HEK293 (cell line): ENCODE measurements around the gene ATP13A2.

ENCODE experiments used
- CTCF ChIA-PET: fragments of 350-600 bp; formaldehyde crosslinking; extraction: SDS; loops from one replicate; lab custom pipeline; 2021; ENCODE audit warnings: antibody characterized with exemption; lab: Yijun Ruan, JAX
- POLR2A ChIA-PET: fragments of 300-600 bp; formaldehyde crosslinking; extraction: SDS; loops from one replicate; lab custom pipeline; 2020; ENCODE audit warnings: antibody characterized with exemption, inconsistent platforms; lab: Yijun Ruan, JAX
- H3K27ac ChIP-seq: fragments of 200-500 bp; sonication (Bioruptor generic); 2 replicates; pipeline ENCODE4 v1.5.1; 2014; ENCODE audit warnings: low read depth, low read length, control low read depth, inconsistent platforms; ENCODE audit errors: extremely low read depth
- H3K36me3 ChIP-seq, 2 experiments: fragments of 200-500 bp in 1 of 2; sonication (Bioruptor generic) in 1 of 2; 1 replicate in 1 of 2; 2 replicates in 1 of 2; pipeline ENCODE4 v1.5.1; 2014 to 2017; ENCODE audit warnings: inconsistent platforms in 2 of 2, low read length in 2 of 2; ENCODE audit not compliant: control insufficient read depth in 2 of 2, insufficient read depth in 1 of 2
- H3K4me1 ChIP-seq: fragments of 200-500 bp; sonication (Bioruptor generic); 2 replicates; pipeline ENCODE4 v1.5.1; 2014; ENCODE audit warnings: mild to moderate bottlenecking, low read length, inconsistent platforms; ENCODE audit not compliant: control insufficient read depth, insufficient read depth
- H3K4me3 ChIP-seq: 2 replicates; pipeline ENCODE4 v1.5.1; 2011; ENCODE audit warnings: low read depth, mild to moderate bottlenecking, control low read depth, low read length, moderate library complexity
- H3K9me3 ChIP-seq: fragments of 200-500 bp; sonication (Bioruptor generic); 2 replicates; pipeline ENCODE4 v1.5.1; 2014; ENCODE audit warnings: low read depth, low read length, inconsistent platforms; ENCODE audit not compliant: control insufficient read depth, insufficient read depth
- HOXA7 ChIP-seq: sonication (generic); formaldehyde crosslinking; IDR thresholded peaks from 2 replicates; pipeline ENCODE4 v1.8.1; 2022; ENCODE audit warnings: missing genetic modification reagents, borderline replicate concordance
- KLF9 ChIP-seq: fragments of 450-650 bp; formaldehyde crosslinking; IDR thresholded peaks from 2 replicates; pipeline ENCODE4 v1.5.1; 2016; ENCODE audit warnings: missing biosample characterization, missing genetic modification characterization, low read depth
- MYNN ChIP-seq: fragments of 450-650 bp; formaldehyde crosslinking; IDR thresholded peaks from 2 replicates; pipeline ENCODE4 v1.5.1; 2016; ENCODE audit warnings: missing biosample characterization, missing genetic modification characterization, borderline replicate concordance
- REST ChIP-seq: fragments of 450-650 bp; formaldehyde crosslinking; IDR thresholded peaks from 2 replicates; pipeline ENCODE4 v1.5.1; 2016; ENCODE audit warnings: missing biosample characterization, missing genetic modification characterization
- TSHZ1 ChIP-seq: fragments of 450-650 bp; formaldehyde crosslinking; IDR thresholded peaks from 2 replicates; pipeline ENCODE4 v1.5.1; 2016; ENCODE audit warnings: missing biosample characterization, missing genetic modification characterization, borderline replicate concordance
- ZNF10 ChIP-seq: fragments of 450-650 bp; formaldehyde crosslinking; IDR thresholded peaks from 2 replicates; pipeline ENCODE4 v1.5.1; 2017; ENCODE audit warnings: missing biosample characterization, missing genetic modification characterization
- ZNF280D ChIP-seq: fragments of 450-650 bp; formaldehyde crosslinking; IDR thresholded peaks from 2 replicates; pipeline ENCODE4 v1.5.1; 2016; ENCODE audit warnings: missing biosample characterization, missing genetic modification characterization
- ZNF37A ChIP-seq: fragments of 450-650 bp; IDR thresholded peaks from 2 replicates; pipeline ENCODE4 v1.5.1; 2018; ENCODE audit warnings: missing biosample characterization, missing genetic modification characterization
- ZNF555 ChIP-seq: fragments of 450-650 bp; formaldehyde crosslinking; conservative IDR thresholded peaks from 2 replicates; pipeline ENCODE4 v1.5.1; 2017; ENCODE audit warnings: missing biosample characterization, mild to moderate bottlenecking, missing genetic modification characterization, inconsistent platforms
- ZNF596 ChIP-seq: fragments of 450-650 bp; IDR thresholded peaks from 2 replicates; pipeline ENCODE4 v1.5.0; 2018; ENCODE audit warnings: missing biosample characterization, mild to moderate bottlenecking, missing genetic modification characterization, moderate library complexity
- ZNF776 ChIP-seq: fragments of 450-650 bp; formaldehyde crosslinking; IDR thresholded peaks from 2 replicates; pipeline ENCODE4 v1.5.0; 2017; ENCODE audit warnings: missing biosample characterization, missing genetic modification characterization, borderline replicate concordance

Gene ATP13A2

GRCh38 chr1:16992675-16993074, 19.1 kb downstream of the ATP13A2 start:
- CTCF ChIA-PET: interaction anchor here (0.5 kb wide), 1 partner anchor 27 kb away, joined by 4 read pairs; no protein-coding TSS in a partner anchor
- H3K9me3 ChIP-seq: no peaks in the 10 kb centered on the region
- H3K27ac ChIP-seq: no peak overlapping the region
- no peak for TF ChIP-seq TSHZ1 (tag by site-specific recombination)
- POLR2A ChIA-PET: interaction anchor here (0.7 to 1.3 kb wide), 2 partner anchors 11 to 256 kb away, joined by 3 to 7 read pairs; partner anchors contain the start of gene PADI3
- peaks cover 0 to 72% of the 10 kb centered on the region in 2 experiments; a peak in 2 of 3 replicates for H3K36me3 ChIP-seq
- H3K4me3 ChIP-seq: no peak overlapping the region
- H3K4me1 ChIP-seq: no peaks in the 10 kb centered on the region

- Histone ChIP-seq H3K27ac (no peak overlapping the region), H3K4me3 (no peak overlapping the region), H3K36me3 (peaks cover 0 to 73% of the 10 kb centered on the region in 2 experiments; a peak in 2 of 3 replicates), H3K9me3 (no peaks in the 10 kb centered on the region), H3K4me1 (no peaks in the 10 kb centered on the region)
- TF ChIP-seq ZNF555 (no peak), ZNF280D (tag by site-specific recombination) (no peak), ZNF10 (tag by site-specific recombination) (no peak), ZNF37A (no peak), KLF9 (tag by site-specific recombination) (no peak), ZNF776 (no peak), MYNN (tag by site-specific recombination) (no peak), REST (tag by site-specific recombination) (no peak), ZNF596 (tag by site-specific recombination) (no peak), HOXA7 (CRISPR knock-in tag) (no peak)
- CTCF ChIA-PET: interaction anchor here (0.5 kb wide), 1 partner anchor 27 kb away, joined by 4 read pairs; no protein-coding TSS in a partner anchor
- POLR2A ChIA-PET: interaction anchor here (0.7 to 1.3 kb wide), 2 partner anchors 10 to 256 kb away, joined by 3 to 7 read pairs; partner anchors contain the start of gene PADI3
Observed at GRCh38 chr1:16992102-16992501, 19.6 kb downstream of the ATP13A2 start.
